CD4-positive, alpha-beta T cell treated with Interleukin-4 for 4 hours (primary cell): ENCODE data around the gene RNF112.

Experiments used
- DNase-seq: peaks from one replicate; pipeline ENCODE4 v3.0.0-alpha.2; 2020

Gene RNF112, protein sequence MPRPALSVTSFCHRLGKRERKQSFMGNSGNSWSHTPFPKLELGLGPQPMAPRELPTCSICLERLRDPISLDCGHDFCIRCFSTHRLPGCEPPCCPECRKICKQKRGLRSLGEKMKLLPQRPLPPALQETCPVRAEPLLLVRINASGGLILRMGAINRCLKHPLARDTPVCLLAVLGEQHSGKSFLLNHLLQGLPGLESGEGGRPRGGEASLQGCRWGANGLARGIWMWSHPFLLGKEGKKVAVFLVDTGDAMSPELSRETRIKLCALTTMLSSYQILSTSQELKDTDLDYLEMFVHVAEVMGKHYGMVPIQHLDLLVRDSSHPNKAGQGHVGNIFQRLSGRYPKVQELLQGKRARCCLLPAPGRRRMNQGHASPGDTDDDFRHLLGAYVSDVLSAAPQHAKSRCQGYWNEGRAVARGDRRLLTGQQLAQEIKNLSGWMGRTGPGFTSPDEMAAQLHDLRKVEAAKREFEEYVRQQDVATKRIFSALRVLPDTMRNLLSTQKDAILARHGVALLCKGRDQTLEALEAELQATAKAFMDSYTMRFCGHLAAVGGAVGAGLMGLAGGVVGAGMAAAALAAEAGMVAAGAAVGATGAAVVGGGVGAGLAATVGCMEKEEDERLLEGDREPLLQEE

DNA sequence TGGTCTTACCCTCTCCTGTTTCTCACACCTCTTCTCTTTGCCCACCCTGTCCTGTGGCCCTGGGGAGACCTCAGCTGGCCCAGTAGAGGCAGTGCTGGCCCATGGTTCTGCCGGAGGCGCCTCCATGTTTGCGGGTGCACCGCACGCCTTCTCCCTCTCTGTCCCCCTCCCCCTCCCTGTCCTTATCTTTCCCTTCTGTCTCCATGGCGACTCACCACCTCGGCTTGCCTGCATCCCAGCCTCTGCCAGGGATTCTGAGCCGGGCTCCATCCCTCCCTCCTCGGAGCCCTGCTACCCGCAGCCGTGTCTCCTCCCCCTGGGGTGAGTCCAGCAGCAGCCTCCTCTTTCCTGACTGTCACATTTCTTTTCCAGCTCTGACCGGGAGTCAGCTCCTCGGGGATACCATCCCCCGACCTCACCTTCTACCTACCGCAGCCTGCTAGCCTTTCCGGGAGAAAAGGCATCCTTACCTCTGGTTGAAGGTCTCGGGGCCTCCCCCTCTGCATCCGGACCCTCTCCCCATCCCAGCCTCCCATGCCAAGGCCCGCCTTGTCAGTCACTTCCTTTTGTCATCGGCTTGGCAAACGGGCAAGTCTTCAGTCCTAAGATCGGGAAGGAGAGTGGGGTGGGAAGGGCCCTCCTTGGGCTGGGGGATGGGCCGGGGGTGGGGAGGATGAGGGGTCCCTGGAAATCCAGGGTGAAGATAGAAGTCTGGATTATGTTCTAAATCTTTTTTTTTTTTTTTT, at the start of gene RNF112:
TSS of gene RNF112 (plus strand) at position 358 of the 746 bp plus-strand sequence. CDS start at position 535, 177 bp downstream.
- DNase-seq: no peak

DNA sequence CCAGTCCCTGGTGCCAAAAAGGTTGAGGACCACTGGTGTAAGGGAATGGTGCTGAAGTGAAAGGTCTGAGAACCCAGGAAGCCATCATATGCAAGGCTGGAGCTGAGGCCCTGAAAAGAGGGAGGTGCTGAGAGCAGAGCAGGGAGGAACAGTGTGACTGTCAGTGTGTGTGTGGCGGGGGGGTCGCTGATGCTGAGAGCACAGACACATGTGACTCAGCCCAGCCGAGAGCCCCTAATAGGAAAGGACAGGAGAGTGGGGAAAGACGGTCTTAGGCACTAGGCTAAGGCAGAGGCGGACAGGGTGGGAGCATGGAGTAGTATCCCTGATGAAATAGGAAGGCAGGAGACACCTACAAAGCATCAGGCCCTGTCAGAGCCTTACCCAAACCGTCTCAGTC, 49.7 kb upstream of the RNF112 start:
- no peak for DNase-seq

DNA sequence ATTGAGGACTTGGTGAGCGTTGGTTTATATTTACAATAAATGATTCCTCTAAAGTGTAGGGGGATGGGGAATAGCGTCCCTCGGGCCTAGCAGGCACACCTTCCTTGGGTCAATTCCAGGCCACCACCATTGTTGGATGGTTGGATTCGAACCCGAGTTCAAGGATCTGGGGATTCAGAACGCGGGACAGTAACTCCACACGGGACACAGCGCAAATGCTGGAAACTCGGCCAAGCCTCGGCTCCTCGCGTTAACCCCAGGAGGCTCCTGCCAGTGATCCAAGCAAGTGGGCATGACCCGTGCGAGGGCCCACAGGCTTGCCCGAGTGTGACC, 49.1 kb upstream of the RNF112 start:
- DNase-seq: no peak

DNA sequence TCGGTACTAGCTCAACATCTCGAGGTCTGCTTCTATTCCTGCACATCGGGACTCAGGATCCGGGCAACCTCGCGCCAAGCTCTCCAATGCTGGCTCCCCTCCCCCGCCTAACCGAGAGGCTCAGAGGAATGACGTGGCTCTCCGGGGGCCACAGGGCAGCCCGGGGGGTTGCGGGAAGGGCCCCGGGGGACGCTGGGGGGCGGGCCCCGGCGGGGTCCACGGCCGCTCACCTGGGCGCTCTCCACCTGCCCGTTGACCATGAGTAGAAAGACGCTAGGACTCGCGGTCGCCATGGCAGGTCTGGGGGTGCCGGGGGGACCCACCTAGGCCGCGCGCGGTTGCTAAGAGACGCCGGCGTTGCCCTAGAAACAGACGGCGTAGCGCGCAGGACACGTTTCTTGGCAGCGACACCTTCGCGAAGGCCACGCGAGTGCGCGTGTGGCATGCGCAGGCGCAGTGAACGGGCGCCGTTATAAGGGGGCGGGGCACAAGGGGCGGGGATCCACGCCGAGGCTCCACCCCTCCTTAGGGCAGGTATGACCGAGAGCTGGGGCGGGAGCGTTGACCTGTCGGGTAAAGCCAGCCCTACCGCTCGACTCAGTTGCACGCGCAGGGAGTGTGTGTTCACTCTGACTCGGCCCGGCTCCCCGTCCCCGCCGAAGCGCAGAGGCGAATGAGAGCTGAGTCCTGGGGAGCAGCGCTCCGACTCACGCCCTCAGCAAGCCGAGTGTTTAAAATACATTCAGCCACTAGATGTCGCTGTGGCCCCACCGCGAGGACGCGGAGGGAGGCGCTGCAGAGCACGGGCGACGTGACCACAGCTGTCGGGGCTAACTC, 48.5 kb upstream of the RNF112 start, which contains the start of gene B9D1:
TSS of gene B9D1 (minus strand) at position 447 of the 837 bp plus-strand sequence. CDS start at position 293, 154 bp downstream.
- DNase-seq: peak; percentile 92

DNA sequence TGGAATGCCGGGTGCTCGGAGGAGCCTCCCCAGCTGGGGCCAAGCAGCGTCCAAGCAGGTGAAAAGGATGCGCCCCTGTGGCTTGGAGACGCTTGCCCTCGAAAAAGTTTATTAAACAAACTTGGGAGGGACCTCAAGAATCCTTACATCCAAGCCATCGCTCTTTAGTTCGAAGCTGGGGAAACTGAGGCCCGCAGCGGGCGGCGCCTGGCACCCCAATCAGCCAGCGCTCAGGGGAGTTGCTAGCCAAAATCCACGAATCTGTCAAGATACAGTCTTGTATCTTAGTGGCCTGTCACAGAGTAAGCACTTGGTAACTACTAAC, 48.0 kb upstream of the RNF112 start:
- DNase-seq: no peak

DNA sequence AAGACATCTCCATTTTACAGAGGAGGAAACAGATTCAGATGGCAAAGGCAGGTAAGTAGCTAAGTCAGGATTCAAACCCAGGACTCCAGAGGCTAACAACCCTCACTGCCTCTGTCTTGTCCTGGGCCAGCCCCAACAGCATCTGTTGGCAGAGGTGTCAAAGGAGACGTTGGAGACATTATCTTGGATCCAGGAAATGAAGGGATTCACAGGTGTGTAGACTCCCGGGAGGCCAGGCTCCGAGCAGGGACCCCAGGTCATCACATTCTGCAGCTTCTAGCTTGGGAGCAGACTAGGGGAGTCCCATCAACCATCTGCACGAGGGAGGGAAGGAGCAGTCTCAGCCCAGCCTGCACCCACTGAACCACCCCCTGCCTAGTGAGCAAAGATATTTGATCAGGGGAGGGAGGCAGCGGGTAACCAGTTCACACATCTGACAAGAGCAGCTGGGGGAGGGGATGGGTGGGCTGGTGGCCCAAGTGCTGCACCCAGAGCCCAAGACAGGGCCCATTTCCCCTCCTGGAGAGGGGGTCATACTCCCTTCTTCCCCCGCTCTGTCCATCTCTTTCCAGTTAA, 47.5 kb upstream of the RNF112 start:
- no peak for DNase-seq

DNA sequence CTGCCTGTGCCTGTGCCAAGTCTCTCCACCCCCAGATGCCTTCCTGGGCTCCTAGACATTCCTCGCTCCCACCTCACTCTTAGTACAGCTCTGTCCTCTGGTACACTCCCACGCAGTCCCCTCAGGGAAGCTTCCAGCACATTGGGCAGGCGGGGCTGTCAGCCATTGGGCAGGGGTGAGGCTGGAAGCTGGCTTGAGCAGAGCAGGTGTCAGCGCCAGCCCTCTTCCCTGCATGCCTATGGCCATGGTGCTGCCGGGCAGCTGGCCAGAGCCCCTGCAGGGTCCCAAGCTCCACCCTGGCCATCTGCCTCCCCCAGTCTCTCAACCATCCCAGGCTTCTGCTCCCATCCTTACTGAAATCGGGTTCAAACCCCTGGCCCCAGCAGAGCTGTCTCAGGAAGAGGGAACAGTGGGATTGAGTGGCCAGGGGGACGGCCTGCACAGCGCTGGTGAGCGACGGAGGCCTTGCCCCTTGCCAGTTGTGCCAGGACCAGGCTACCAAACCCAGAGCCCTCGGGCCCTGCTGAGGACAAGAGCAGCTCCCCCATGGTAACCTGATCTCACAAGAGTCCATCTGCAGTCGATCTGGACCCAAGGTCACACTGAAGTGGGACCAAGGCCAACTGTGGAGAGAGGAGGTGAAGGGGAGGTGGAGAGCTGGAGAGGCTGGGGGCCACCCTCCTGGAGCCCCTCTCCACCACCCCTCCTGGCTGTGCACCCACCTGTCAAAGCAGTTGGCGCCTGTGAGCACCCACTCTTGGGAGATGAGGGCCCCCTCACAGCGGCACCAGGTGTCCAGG, 46.1 kb upstream of the RNF112 start:
- no peak for DNase-seq

DNA sequence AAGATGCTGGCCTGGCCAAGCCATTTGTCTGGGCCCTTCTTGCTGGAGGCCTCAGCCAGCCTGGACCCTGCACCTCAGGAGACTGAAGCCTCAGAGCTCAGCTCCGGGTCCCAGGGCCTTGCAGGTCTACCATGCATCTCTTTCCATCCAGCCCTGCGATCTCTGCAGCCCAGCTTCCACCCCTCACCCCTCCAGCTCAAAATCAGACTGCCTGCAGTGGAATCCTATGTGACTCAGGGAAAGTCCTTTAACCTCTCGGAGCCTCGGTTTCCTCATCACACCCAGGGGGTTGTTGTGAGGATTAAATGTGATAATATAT, 45.6 kb upstream of the RNF112 start:
- DNase-seq: no peak

DNA sequence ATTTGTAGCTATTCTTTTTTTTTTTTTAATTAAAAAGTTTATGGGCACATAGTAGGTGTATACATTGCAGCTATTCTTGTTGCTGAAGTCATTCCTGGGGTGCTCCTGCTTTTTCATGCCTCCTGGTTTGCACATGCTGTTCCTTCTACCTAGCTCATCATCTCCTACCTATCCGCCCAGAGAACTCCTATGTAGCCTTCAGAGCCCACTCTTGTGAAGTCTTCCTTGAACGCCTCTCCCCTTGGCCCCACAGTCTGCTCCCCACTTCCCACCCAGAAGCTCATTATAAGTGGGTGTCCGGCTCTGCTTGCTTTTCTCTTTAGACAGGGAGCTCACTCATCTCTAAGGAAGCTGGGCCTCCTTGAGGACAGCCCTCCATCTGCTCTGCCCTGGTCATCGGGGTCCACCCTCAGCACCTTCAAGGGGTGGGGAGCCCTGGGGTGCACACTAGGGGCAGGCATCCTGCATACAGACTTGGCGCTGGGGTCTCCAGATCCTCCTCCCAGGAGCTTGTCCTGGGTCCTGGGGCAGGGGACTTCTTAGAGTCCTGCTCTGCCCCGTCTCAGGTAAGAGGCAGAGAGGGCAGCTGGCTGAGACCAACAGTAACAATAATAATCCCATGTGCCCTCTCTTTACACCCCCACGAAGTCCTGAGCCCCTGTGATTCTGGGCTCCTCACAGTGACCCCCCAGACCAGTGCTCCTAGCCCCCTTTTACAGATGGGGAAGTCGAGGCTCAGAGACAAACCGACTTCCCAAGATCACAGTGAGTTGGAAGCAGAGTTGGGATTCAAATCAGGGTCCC, 45.0 kb upstream of the RNF112 start:
- no peak for DNase-seq

DNA sequence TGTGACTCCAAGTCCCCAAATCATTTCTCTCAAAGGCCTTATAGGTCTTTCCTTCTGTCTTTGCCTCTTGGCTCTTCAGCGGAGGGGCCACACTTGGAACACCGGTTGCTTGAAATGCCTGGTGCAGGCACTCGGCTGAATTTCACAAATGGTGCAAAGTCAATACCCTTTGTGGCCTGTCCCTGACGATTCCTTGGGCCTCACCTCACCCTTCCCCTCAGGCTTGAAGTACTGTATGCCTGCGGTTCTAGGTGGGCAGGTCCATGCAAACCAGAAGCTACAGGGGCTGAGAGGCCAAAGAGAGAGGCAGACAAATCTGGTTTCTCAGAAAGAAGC, 44.4 kb upstream of the RNF112 start:
- DNase-seq: no peak

DNA sequence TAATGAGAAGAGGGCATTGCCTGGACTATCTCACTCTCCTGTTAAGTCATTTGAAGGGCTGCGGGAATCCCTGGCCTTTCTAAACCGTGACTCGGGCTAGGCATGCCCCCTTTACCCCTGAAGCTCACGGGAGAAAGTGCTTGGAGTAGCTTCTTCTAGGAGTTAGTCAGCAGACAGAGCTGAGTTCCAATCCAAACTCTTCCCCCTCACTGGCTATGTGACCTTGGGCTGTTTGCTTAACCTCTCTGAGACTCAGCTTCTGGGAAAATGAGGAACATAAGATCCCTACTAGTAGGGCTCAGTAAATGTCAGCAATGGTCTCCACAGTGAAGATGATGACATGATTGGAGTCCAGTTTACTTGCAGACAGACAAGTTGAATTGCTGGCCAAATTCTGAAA, 42.8 kb upstream of the RNF112 start:
- DNase-seq: no peak

DNA sequence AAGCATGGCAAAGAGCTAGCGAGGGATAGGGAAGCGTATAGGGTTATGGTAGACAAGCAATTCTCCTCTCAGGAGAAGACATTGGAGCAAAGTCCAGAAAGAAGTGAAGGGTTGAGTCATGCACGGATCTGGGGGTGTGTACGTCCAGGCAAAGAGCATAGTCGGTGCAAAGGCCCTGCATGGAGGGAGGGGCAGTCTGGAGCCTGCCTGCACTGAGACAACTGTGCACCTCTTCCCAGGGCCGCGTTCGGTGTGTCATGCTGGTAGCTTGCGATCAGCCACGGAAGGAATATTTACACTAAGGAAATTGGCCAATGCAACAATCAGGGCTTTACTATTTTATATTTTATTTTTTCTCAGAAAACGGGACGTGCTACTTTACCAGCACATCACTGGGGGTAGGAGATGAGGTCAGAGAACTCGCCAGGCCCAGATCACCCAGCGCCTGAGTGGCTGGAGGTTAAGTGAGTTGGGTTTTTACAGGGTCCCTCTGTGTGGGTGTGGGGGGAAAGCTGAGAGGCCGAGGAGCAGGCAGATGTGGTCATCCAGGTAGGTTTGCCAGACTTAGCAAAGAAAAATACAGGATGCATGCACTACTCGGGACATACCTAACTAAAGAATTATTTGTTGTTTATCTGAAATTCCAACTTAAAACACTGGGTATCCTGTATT, 41.8 kb upstream of the RNF112 start:
- DNase-seq: no peak

DNA sequence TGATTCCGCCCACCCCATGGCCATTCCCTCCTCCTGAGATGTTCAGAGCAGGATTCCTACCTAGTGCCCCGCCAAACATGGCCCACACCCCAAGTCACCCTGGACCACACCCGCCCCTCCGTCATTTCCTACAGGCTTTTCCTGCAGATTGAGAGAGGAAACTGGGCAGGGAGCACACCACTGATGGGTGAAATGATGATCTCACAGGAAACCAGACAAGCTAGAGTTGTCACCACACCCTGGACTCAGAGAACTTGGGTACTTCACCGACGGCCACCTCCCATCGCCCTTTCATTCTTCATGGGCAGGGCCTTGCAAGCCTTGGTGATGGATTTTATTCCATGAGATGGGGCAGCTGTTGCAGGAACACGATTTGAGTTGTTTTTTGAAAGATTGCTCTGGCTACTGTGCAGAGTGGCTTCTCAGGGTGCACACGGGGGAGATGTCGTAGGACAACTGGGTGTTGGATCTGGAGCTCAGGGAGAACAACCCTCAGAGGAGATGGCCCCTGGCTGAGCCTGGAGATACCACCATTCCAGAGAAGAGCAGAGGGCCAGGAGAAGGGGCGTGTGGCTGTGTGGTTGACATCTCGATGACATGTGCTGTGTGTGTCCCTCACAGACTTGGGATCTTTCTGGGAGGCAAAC, 41.1 kb upstream of the RNF112 start:
- DNase-seq: peak; percentile 55

DNA sequence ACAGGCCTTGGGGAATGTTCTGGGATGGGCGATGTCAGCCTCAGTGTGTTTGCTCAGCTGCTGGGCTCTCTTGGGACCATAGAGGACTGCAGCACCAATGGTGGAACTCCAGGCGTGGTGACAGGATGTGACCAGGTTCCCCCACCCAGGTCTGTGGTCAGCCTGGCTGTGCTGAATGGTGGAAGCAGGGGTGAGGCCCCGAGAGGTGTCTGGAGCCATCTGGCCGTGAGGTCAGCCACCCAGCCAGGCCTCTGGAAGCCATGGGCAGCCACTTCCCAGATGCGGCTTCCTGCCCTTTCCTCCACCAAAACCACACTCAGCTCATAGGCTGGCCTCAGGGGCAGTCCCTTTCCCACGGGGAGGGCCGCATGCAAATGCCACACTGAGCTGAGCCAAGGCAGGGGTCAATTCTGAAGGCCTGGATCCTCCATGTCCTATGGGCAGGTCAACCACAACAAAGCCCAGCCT, 40.5 kb upstream of the RNF112 start:
- peak; percentile 23 for DNase-seq

DNA sequence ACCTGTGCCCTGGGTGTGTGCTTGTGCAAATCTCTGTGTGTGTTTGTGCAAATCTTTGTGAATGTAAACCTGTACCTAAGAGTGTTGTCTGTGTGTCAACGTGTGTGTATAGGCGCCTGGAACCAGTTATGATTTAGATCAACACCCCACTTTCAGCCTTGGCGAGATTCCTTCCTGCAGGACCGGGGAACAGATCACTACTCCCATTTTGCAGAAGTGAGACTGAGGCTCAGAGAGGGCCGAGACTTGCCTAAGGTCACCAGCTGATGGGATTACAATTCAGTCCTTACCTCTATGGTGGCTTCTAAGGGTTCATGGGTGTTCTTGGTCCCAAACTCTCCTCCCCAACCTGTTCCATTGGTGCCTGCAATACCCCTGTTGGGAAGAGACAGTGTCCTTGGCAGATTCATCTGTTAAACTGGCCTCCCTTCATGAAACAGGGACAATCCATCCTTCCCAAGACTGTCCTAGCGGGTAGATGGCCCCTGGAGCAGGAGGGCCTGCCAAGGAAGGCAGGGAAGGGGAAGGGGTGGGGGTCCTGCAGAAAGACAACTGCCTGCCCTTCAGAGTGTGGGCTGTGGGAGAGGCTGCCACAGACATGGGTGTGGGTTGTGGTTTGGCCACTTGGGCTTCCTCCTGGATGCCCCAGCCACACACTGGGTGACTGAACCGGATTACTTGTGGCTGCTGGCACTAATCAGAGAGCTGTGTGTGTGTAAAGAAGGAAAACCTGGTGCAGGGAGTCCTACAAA, 39.6 kb upstream of the RNF112 start:
- peak; percentile 18 for DNase-seq

DNA sequence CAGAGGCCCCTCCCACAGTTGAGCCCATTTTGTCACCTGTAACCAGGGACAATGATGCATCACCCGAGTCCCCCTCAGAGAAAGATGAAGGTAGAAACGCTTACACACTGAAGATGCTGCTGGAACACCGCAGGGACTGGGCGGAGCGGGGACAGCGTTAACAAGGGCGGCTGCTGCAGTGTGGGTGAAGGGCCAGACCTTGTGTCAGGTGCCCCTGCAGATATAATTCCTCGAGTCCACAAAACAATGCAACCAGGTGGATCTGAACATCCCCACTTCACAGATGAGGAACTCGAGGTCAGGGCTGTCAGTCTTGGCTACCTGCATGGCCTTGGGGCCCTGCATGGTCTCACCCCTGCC, 39.0 kb upstream of the RNF112 start:
- DNase-seq: no peak

DNA sequence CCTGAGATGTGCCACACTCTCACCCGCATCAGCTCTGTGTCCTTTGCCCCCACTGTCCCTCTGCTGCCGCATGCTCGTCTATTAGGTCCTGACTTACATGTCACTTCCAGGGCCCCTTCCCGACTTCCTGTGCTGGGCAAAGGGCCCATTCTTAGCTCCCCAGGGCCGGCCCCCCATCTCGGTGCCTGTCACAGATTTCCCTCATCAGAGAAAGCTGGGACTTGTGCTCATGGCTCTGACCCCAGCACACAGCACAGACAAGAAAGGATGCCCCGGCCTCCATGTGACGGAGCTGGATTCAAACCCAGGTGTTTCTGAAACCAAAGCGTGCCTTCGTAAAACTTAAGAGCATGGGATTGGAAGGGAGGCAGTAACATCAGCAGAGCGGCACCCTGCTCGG, 38.6 kb upstream of the RNF112 start:
- no peak for DNase-seq

DNA sequence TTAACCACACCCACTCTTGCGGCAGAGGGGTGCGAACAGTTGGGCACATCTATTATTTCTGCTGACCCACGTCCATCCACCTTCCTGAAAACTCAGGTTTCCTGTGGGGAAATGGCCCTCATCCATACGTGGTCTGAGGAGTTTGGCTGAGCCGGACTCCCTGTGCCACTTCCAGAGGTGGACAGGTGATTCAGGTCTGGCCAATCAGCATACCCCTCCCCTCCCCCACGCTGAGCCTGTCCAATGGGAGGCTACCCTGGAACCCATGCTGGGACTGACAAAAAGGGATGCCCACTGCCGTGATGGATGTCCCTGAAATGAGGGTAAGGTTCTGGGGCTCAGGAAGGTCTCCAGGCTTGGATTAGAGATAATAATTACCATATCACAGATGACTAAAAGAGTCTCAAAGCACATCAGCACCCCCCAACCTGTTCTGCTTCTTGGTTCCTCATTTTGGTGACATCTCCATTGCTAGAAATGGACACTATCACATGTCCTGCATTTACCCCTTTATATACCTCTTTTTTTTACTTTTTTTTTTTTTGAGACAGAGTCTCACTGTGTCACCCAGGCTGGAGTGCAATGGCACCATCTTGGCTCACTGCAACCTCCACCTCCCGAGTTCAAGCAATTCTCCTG, 38.0 kb upstream of the RNF112 start:
- no peak for DNase-seq

DNA sequence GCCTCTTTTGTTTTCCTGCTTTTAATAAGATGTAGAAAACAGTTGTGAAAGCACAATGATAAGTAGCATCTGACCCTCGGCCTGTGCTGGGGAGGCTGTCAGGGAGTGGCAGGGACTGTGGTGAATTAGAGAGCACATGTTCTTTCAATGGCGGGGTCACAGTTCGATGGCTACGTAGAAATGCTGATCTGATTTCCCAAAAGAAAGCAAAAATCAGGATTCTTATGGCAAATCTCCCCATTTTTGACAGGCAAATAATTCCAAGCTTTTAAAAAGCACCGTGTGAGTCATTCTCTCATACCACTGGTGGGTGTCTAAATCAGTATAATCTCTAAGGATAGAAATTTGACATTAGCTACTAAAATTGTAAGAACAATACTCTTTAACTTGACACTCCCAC, 36.9 kb upstream of the RNF112 start:
- no peak for DNase-seq
